CD14-positive monocyte (primary cell): ENCODE results near the gene RELN. TPM values are rescaled to one million over a fixed set of nuclear protein-coding genes. Genes with fewer than 3 reads are reported as not detected.

Source experiments
- DNase-seq, 3 donors: peaks; one replicate each; pipeline ENCODE4 v3.0.0-alpha.2; 2011 to 2022
- H2AFZ ChIP-seq: 2 replicates; pipeline ENCODE4 v1.6.0; 2012; ENCODE audit warnings: mild to moderate bottlenecking, low read depth, low read length, inconsistent platforms; ENCODE audit not compliant: insufficient read depth, poor library complexity, severe bottlenecking
- H3K27ac ChIP-seq, 2 donors: 1 replicate in 1 of 2; 2 replicates in 1 of 2; pipeline ENCODE4 v1.5.1; 2012 to 2013; ENCODE audit warnings: low read length in 2 of 2, control low read depth in 1 of 2, inconsistent platforms in 1 of 2, low read depth in 1 of 2, mild to moderate bottlenecking in 1 of 2
- H3K27me3 ChIP-seq, 2 donors: one replicate each; pipeline versions ENCODE4 v1.6.0 to v1.6.1; 2011 to 2013; ENCODE audit warnings: low read length in 2 of 2; ENCODE audit not compliant: control insufficient read depth in 2 of 2, insufficient read depth in 2 of 2
- H3K36me3 ChIP-seq, 2 donors: replicated peaks in 1 of 2; 1 replicate in 1 of 2; 2 replicates in 1 of 2; pipeline versions ENCODE4 v1.5.1 to v1.6.1; 2012 to 2013; ENCODE audit warnings: low read length in 2 of 2, control low read depth in 1 of 2, inconsistent platforms in 1 of 2, mild to moderate bottlenecking in 1 of 2; ENCODE audit not compliant: insufficient read depth in 2 of 2, control insufficient read depth in 1 of 2
- H3K4me1 ChIP-seq, 2 donors: 1 replicate in 1 of 2; 2 replicates in 1 of 2; pipeline versions ENCODE4 v1.5.1 to v1.6.1; 2012 to 2013; ENCODE audit warnings: low read length in 2 of 2, control low read depth in 1 of 2, inconsistent platforms in 1 of 2, mild to moderate bottlenecking in 1 of 2, moderate library complexity in 1 of 2; ENCODE audit not compliant: insufficient read depth in 2 of 2, control insufficient read depth in 1 of 2
- H3K4me2 ChIP-seq: replicated peaks from 2 replicates; pipeline ENCODE3; 2012; ENCODE audit warnings: low read length, moderate library complexity, mild to moderate bottlenecking; ENCODE audit not compliant: poor library complexity, severe bottlenecking; ENCODE audit errors: extremely low read depth
- H3K4me3 ChIP-seq, 3 experiments: fragments of 200-600 bp in 1 of 3; sonication (generic) in 1 of 3; replicated peaks in 1 of 3; 1 replicate in 2 of 3; 2 replicates in 1 of 3; pipeline ENCODE4 v1.5.1; 2011 to 2013; ENCODE audit warnings: low read length in 3 of 3, mild to moderate bottlenecking in 3 of 3, control low read depth in 2 of 3, low read depth in 2 of 3, inconsistent platforms in 1 of 3, moderate library complexity in 1 of 3
- H3K79me2 ChIP-seq: 2 replicates; pipeline ENCODE4 v1.6.0; 2012; ENCODE audit warnings: mild to moderate bottlenecking, control low read depth, inconsistent platforms, low read length, moderate library complexity; ENCODE audit not compliant: insufficient read depth
- H3K9ac ChIP-seq: 2 replicates; pipeline ENCODE4 v1.6.0; 2017; ENCODE audit warnings: low read length, mild to moderate bottlenecking; ENCODE audit not compliant: insufficient read depth, poor library complexity, severe bottlenecking
- H3K9me3 ChIP-seq, 2 donors: replicated peaks in 1 of 2; 1 replicate in 1 of 2; 2 replicates in 1 of 2; pipeline versions ENCODE4 v1.5.1 to v1.6.1; 2012 to 2013; ENCODE audit warnings: low read length in 2 of 2, control low read depth in 1 of 2; ENCODE audit not compliant: control insufficient read depth in 1 of 2, insufficient read depth in 1 of 2
- H4K20me1 ChIP-seq: 2 replicates; pipeline ENCODE4 v1.6.0; 2012; ENCODE audit warnings: mild to moderate bottlenecking, low read length, control low read depth, moderate library complexity; ENCODE audit not compliant: insufficient read depth
- H3K27ac Mint-ChIP-seq, 7 donors: one replicate each; pipeline ENCODE4 v1.8.0; 2020; ENCODE audit warnings: mild to moderate bottlenecking in 7 of 7, mixed read lengths in 7 of 7, moderate library complexity in 6 of 7, inconsistent platforms in 2 of 7
- H3K27me3 Mint-ChIP-seq, 3 donors: one replicate each; pipeline ENCODE4 v1.8.0; 2021 to 2022; ENCODE audit warnings: low read depth in 3 of 3, mild to moderate bottlenecking in 3 of 3, mixed read lengths in 3 of 3, moderate library complexity in 3 of 3, inconsistent platforms in 1 of 3
- H3K36me3 Mint-ChIP-seq, 2 donors: one replicate each; pipeline ENCODE4 v1.8.0; 2020; ENCODE audit warnings: mixed read lengths in 2 of 2, inconsistent platforms in 1 of 2, mild to moderate bottlenecking in 1 of 2
- H3K4me1 Mint-ChIP-seq: one replicate; pipeline ENCODE4 v1.8.0; 2020; ENCODE audit warnings: mild to moderate bottlenecking, mixed read lengths
- H3K4me3 Mint-ChIP-seq, 2 donors: one replicate each; pipeline ENCODE4 v1.8.0; 2020; ENCODE audit warnings: mild to moderate bottlenecking in 2 of 2, mixed read lengths in 2 of 2, moderate library complexity in 1 of 2
- H3K9me3 Mint-ChIP-seq, 7 donors: one replicate each; pipeline ENCODE4 v1.8.0; 2020 to 2022; ENCODE audit warnings: mixed read lengths in 7 of 7, mild to moderate bottlenecking in 6 of 7, moderate library complexity in 6 of 7, inconsistent platforms in 2 of 7
- CTCF ChIP-seq: fragments of 200-600 bp; IDR thresholded peaks from one replicate; pipeline ENCODE4 v1.8.0; 2022; ENCODE audit warnings: antibody characterized with exemption, mild to moderate bottlenecking
- WGBS: methylation state at CpG from one replicate; pipeline ENCODE4 v1.1.5; 2013; ENCODE audit warnings: missing lambda C conversion rate; ENCODE audit not compliant: insufficient coverage; 5-methylcytosine and 5-hydroxymethylcytosine counted together
- intact Hi-C, 2 donors: fragments of 100-400 bp; cut with micrococcal nuclease; formaldehyde crosslinking; loops; one replicate each; pipeline versions ENCODE4 v1.15.0 to v1.15.1; 2023
- polyA plus RNA-seq, 3 donors: library from polyadenylated mRNA; depleted of rRNA in 1 of 3; unstranded in 2 of 3; stranded (reverse) in 1 of 3; fragments of 300-500 nt in 2 of 3; fragments of >200 nt in 1 of 3; fragmentation: Illumina TruSeq in 2 of 3; gene quantifications; 1 replicate in 2 of 3; 2 replicates in 1 of 3; pipeline ENCODE4 v1.2.3, GENCODE V29; 2012 to 2021

Gene RELN
- polyA plus RNA-seq, 3 donors: not detected

GRCh38 chr7:103717574-103717973, 271.9 kb downstream of the RELN start:
- TF ChIP-seq CTCF: no peak
- Histone ChIP-seq H3K36me3 (no peaks in the 10 kb centered on the region), H3K9ac (no peak overlapping the region), H4K20me1 (no peaks in the 10 kb centered on the region), H3K27me3 (no peaks in the 10 kb centered on the region), H3K4me3 (no peak overlapping the region), H3K27ac (no peak overlapping the region), H3K4me1 (no peaks in the 10 kb centered on the region), H2AFZ (no peak overlapping the region), H3K79me2 (no peaks in the 10 kb centered on the region), H3K4me2 (no peak overlapping the region), H3K9me3 (no peaks in the 10 kb centered on the region)
- H3K4me1 Mint-ChIP-seq: no peaks in the 10 kb centered on the region
- intact Hi-C loops: no loop called here
- no peak overlapping the region for H3K4me3 Mint-ChIP-seq
- H3K27ac Mint-ChIP-seq: no peak overlapping the region
- H3K27me3 Mint-ChIP-seq: peaks cover 0 to 1% (median 1%) of the 10 kb centered on the region in 3 donors
- no CpG with 5 or more reads among the region's 3 CpGs for WGBS
- H3K9me3 Mint-ChIP-seq: peaks cover 0 to 1% (median 0%) of the 10 kb centered on the region in 7 donors
- H3K36me3 Mint-ChIP-seq: no peaks in the 10 kb centered on the region
- no peak for DNase-seq

- no peak overlapping the region for H3K27ac Mint-ChIP-seq
- no peak for DNase-seq
- no peak overlapping the region for H3K27ac ChIP-seq
- 90% methylated on average over 4 of the region's 4 CpGs for WGBS
- H3K27me3 ChIP-seq: no peaks in the 10 kb centered on the region
- peaks cover 0 to 1% (median 0%) of the 10 kb centered on the region in 7 donors for H3K9me3 Mint-ChIP-seq
- intact Hi-C loops: no loop called here
- H3K4me3 Mint-ChIP-seq: no peak overlapping the region
- TF ChIP-seq CTCF: no peak
- H3K4me2 ChIP-seq: no peak overlapping the region
- no peaks in the 10 kb centered on the region for H3K36me3 Mint-ChIP-seq
- no peaks in the 10 kb centered on the region for H3K4me1 ChIP-seq
- no peak overlapping the region for H2AFZ ChIP-seq
- H3K79me2 ChIP-seq: no peaks in the 10 kb centered on the region
- no peaks in the 10 kb centered on the region for H3K9me3 ChIP-seq
- no peaks in the 10 kb centered on the region for H3K4me1 Mint-ChIP-seq
- H4K20me1 ChIP-seq: no peaks in the 10 kb centered on the region
- no peak overlapping the region for H3K9ac ChIP-seq
- H3K36me3 ChIP-seq: no peaks in the 10 kb centered on the region
- H3K4me3 ChIP-seq: no peak overlapping the region
- peaks cover 0 to 1% (median 0%) of the 10 kb centered on the region in 3 donors for H3K27me3 Mint-ChIP-seq
These were observed 273.9 kb downstream of the RELN start for GRCh38 chr7:103715376-103716120.
